Activated CD4-positive, alpha-beta T cell treated with anti-CD3 and anti-CD28 coated beads, Interleukin-2, amount 50 U/mL, for 24 hours (primary cell): ENCODE measurements around the gene DPCD.

ENCODE experiments used
- DNase-seq, 2 donors: peaks; one replicate each; pipeline ENCODE4 v3.0.0-alpha.2; 2020; ENCODE audit warnings: low read depth in 1 of 2, low spot score in 1 of 2

Gene DPCD

DNA sequence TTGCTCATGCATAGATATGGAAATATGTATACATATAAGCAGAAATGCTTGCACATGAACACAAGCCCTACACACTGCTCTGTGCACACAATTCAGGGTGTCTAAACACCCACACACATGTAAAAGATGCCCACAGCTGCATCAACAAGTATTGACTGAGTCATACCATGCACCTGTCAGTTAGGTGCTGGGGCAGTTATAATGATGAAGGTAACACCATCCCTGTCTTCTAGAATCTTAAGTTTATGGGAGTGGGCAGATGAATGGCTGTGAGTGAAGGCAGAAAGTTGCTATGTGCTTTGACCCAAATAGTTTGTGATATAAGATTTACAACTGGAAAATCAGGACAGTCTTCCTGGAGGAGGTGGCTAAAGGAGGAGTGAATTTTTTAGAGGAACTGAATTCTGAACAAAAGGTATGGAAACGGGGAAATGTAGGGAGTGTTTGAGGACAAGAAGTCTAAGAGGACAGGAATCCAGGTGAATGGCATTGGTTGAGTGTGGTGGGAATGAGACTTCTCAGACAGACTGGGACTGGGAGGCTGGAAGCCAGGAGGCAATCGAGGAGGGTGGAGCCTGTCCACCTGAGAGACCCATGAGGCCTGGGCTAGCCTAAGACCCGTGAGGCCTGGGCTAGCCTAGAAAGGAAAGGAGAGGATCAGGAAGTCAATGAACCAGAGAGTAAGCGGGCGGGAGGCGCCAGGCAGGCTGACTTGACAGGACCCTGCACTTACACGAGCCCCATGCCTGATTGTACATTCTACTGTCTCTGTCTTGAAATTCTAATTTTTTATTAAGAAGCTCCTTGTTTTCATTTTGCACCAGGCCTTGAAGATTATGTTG is 20.7 kb upstream of the DPCD start:
- DNase-seq, result no peak

DNA sequence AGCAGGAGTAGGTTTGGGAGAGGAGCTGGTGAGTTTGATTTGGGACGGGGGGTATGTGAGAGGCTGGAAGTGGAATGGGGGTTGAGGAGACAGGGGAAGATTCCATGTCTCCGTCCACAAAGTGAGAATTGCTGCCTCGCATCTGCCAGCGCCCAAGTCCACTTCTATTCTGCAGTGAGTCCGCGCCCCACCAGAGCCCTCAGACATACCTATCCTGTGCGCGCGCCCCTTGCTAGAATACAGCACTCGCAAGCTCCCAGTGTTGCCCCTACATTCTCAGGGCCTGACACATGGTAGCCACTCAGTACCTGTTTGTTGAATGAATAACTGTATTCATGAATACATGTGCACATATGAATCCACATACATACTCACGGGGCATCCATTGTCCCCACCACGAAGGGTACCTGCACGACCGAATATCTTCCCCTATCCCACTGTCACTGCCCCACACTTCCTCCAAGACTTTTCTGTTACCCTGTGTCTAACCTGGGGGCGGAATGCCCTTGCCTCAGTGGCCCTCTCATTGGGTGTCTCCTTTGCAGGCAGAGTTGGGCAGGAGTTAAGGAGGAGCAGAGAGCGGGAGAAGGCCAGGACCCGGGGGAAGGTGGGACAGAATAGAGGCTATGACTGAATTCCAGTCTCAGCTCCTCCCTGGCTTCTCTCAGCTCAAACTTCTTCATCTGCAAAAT is 19.9 kb upstream of the DPCD start:
- no peak for DNase-seq

DNA sequence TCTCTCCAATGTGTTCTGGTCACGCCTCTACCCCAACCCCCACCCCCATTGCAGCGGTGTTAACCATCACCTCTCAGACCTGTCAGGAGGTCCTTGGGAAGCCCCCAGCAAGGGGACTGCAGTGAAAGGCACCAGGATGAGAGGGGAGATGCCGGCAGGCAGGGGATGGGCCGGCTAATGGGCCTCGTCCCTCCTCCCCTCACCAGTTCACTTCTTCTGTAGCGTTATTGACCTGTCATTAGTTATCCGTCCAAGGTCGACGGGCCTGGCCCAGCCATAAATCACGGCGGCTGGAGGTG is 18.8 kb upstream of the DPCD start:
- no peak for DNase-seq

DNA sequence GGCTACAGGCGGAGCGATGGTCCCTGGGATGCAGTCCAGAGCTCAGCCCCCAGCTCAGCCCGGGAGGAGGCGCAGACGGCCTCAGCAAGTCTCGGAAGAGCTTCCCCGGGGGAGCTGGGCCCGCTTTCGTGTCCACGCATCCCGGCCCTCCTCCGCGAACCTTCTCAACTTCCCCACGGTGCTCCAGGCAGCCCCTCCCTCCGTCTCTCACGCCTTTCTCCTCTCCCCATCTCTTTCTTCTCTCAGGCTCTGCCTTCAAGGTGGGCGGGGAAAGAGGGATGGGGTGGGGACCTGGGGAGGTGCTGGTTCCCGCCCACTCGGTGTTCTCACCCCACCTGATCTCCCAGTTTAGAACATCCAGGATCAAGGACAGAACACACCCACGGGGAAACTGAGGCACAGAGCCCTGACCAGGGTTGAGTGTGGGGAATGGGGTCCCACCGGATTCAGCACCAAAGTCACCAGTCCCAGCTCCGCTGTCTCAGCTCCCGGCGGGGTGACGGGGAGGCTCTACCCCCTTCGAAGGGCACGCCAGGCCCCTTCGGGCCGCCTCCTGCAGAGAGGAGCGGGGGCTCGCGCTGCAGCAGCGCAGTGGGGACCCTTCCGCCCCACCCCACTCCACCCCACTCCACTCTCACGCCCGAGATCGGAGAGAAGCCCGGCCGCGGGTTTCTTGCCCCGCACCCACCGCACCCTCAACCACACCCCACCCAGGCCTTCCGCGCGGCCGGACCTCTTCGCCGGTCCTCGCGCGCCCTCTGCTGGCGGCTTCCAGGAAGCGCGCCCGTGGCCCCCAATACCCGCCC is 18.3 kb upstream of the DPCD start:
- peak; percentile 60 to 70 for DNase-seq

DNA sequence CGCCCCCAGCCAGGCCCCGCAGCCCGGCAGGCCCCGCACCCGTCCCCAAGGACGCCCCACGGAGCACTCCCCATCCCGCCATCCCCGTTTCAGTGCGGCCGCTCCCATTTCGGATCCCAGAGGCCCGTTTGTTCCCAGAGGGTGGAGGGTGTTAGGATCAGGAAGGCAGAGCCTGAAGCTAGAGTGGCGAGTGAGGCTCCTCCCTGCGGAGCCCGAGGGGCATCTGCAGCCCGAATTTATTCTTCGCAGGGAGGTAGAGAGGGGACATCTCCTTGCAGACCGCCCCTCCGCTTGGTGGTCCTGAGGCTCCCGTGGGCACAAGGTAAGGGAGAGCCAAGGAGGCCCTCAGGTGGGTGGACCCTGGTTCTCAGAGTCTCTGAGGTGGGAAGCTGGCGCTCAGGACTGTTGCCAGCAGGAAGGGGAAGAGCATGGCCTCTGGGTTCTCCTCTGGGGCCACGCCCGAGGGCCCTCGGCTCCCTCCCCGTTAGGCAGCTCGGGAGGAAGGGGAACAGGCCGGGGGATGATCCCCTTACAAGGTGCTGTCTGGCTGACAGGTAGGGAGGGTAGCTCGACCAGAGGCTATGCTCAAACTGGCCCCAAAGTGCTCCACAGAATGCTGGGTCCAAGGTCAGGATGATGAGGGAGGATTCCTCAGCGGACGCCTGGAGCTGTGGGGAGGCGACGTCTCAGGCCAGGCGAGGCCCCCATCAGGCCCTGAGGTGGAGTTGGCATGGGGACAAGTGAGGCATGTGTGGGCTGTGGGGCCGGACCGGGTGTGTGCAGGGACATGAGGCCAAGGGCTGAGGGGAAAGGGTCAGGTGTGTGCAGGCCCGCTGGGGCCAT is 17.5 kb upstream of the DPCD start:
- no peak for DNase-seq

DNA sequence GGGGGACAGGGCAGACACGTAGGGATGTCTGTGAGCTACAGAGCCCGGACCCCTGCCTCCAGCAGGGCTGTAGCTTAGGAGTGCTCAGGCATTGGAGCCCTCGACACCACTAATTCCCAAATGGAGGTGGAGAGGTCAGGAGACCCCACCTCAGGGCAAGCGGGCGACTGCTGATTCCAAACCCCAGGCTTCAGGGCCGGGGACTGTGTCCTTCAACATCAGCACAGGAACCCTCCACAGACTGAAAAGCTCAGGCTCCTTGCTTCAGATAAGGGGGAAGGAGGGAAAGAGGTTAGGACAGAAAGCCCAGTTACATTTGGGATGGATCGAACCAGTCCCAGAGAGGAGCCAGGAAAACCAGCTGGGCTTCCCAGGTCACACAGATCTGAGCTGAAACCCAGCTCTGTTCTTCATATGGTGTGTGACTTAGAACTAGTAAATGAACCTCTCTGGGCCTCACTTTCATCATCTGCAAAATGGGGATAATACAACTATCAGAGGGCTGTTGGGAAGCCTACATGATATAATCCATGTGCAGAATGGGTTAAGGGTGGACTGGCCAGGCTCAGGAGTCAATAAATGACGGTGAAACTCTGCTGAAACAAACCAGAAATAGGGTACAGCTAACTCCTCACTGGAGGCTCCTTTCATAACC is 16.7 kb upstream of the DPCD start:
- no peak for DNase-seq

DNA sequence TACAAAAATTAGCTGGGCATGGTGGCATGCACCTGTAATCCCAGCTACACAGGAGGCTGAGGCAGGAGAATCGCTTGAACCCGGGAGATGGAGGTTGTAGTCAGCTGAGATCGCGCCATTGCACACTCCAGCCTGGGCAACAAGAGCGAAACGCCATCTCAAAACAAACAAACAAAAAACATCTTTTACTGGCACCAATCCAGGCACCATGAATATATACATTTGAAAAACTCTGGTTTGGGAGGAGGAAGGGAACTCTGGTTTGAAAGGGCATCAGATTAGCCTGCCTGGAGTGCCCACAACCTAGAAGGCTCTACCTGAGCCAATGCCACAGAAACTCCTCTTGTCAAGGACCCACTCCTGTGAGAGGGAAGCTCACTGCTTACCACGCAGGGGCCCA is 16.0 kb upstream of the DPCD start:
- DNase-seq, result no peak

DNA sequence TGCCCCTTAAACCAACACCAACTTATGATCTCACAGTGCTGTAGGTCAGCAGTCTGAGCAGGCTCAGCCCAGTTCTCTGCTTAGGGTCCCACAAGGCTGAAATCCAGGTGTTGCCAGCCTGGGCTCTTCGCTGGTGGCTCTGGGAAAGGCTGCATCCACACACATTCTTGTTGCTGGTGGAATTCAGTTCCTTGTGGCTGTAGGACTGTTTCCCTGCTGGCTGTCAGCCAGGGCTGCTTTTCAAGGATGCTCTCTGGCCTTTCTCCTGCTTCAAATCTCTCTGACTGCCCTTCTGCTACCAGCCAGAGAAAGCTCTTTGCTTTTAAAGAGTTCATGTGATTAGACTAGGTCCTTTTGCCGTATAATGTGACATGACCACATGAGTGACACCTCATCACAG is 15.3 kb upstream of the DPCD start:
- no peak for DNase-seq

DNA sequence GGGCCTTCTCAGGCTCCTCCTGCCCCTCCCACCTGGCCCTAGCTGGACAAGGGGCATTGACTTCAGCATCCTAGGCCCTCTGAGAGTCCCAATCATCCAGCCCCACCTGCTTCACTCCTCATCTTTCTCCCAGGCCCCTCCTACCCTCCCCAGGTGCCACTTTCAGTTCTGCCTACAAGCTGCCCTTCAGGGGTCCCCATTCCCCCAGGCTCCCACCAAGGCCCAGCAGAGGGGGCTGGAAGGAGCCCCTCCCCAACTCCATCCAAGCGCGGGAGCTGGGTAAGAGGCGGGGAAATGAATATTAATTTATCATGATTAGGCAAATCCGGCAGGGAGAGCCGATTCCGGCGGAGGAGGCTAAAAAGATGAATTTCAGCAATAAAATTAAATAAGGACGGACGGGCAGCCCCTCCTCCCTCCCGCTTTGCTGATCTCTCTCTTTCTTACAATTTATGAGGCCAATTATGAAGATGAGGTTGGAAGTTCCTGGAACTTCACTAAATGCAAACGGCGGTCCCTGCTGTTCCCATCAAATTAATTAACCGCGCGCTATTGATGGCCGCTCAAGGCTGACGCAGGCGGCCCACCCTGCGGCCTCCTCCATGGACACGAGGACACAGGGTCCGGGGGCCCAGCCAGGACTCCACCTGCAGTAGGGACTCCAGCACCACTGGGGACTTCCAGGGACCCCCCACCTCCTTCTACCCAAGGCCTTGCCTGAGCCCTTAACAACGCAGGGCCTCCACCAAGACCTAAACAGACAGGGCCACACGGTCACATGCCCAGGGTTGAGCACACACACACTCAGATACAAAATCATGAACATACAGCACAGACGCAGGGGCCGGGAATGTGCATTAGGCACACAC is 14.0 kb upstream of the DPCD start:
- no peak for DNase-seq

DNA sequence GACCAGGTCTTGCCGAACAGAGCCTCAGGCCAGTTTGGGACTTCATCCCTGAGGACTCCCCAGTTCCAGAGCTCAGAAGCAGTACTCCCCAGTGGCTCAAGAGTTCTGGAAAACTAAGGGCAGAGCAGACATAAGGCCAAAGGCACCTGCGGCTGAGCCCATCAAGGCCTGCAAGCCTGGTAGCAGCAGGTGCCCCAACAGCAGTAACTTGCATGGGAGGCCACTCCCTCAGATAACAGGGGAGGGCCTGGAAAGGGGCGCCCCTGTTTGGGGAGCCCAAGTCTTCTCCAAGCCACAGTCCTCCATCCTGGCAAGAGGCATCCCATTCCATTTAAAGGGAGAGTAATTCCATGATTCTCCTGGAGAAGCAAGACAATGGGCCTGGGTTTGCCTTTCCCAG is 13.0 kb upstream of the DPCD start:
- no peak for DNase-seq

DNA sequence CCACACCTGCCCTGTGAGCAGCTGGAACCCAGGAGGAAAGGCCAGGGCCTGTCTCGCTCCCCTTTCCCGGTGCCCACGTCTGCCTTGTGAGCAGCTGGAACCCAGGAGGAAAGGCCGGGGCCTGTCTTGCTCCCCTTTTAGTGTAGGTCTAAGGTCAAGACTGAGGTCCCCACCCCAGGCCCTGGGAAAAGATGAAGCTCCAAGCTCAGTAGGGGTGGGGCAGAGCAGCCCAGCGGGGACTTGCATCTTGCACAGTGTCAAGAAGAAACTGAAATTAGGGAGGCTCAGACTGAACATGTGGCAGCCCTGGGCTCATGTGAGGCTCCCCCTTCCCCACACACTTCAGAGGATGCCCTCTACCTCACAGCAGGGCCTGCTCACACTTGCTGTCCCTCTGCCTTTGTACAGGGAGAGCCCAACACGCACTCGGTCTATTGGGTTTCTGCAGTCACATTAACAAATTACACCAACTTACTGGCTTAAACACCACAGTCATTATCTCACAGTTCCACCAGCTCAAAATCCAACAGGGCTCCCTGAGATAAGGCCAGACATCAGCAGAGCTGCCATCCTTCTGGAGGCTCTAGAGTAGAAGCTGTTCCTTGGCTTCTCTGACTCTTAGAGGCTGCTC is 12.4 kb upstream of the DPCD start:
- no peak for DNase-seq

DNA sequence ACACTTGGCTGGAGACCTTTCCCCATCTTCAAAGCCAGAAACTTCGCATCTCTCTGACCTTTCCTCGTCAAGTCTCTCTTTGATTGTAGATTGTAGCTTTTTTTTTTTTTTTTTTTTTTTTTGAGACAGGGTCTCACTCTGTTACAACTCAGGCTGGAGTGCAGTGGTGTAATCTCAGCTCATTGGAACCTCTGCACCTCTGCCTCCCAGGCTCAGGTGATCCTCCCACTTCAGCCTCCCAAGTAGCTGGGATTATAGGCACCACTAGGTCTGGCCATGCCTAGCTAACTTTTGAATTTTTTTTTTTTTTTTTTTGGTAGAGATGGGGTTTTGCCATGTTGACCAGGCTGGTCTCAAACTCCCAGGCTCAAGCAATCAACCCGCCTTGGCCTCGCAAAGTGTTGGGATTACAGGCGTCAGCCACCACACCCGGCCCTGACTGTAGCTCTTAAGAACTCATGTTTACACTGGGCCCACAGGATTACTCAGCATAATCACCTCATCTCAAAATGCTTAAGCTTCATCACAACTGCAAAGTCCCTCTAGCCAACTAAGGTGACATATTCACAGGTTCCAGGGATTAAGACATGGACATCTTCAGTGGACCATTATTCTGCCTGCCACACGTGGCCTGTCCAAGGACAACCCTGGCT is 11.8 kb upstream of the DPCD start:
- DNase-seq, result no peak

DNA sequence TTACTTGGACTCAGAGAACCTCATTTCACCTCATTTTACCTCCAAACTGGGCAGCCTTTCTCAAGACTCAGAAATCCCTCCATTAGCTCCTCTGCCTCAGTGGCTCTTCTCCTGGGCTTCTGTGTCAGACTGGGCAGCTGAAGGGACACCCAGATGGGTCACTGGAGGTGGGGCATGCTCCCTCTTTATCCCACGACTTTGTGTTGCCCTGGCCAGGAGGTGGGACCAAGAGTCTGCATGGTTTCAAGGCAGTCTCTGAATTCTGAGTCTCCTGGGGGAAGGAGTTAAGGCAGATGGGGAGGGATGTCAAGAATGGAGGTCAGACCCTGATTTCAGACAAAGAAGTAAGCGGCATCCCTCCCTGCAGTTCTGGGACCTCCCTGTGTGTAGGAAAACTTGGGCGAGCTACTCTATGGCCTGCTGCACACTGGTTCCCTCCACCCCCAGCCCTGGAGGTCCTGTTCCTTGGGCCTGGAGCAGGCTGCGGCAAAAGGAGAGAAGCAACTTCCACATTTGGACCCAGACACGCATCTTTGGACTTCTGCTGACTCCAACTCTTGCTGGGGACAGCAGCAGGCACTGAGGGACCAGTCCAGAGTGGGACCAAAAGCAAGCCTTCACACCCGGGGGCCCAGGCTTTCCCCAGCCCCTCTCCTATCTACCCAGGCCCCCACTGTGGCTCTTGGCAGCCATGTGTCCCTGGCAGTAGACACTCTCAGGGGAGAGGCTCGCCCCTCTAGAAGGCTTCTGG is 10.8 kb upstream of the DPCD start:
- DNase-seq, result no peak

DNA sequence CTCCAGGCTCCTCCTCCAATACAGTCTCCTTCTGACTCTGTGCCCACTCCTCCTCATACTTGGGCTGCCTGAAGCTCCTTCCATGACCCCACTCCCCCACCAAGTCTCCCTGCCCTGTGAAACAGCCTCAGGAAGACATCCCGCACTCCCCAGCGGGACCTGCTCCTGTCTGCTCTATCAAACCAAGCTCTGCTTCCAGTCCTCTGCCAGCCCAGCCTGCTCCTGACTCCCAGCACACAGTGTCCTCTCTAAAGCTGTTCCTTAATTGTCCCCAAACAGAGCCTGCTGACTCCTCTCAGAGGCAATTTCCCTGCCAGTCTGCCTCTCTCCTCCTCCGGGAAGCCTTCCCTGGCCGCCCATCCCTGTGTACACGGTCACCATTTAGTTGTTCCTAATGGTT is 9.9 kb upstream of the DPCD start:
- no peak for DNase-seq

DNA sequence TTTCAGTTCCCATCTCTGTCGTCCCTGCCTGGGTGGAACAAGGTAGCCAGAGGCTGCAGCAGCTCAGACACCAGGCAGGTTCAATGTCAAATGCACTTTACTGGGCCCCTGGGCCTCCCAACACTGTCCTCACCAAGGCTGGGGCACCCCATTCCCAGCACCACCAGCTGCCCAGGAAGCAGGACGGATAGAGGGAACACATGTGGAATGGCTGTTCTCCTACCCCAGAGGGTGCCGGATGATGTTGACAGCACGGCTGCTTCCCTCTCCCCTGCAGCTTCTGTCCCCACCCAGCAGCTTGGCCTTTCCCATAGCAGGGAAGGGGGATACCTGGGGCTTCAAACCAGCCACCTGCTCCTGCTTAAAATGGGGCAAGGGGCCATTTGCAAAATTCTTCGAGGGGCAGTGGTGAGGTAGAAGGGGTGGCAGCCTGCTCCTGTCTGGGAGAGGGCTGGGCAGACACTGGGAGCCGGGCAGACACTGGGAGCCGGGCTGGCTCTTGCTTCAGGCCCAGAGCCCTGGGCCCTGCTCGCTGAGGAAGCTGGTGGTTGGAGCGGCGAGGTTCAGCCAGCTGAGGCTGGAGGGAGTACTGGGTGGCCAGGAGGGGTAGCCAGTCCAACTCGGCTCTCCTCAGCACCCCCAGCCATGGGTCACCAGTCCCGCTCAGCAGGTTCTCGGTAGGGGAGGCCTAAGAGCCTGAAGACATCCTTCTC is 9.2 kb upstream of the DPCD start:
- DNase-seq, result no peak

DNA sequence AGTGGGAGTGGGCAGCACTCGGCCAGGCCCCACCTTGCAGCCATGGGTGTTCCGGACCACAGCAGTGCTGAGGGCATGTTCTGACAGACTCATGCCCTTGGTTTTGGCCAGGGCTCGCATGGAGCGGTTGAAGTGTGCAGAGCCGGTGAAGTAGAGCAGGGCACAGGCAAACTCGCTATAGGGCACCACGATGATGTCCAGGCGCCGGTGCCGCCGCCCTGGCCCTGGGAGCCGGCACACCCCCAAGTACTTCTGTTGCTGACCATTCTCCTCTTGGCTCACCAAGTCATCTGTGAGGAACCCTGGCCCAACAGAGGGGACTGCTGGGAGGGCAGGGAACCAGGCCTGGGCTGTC is 8.6 kb upstream of the DPCD start:
- DNase-seq, result no peak
